NCI-H774 (cell line): ENCODE results near the gene WDR87.

Experiments used
- DNase-seq: peaks from one replicate; lab custom pipeline; 2025; lab: John Stamatoyannopoulos, UW

The WDR87 gene

DNA sequence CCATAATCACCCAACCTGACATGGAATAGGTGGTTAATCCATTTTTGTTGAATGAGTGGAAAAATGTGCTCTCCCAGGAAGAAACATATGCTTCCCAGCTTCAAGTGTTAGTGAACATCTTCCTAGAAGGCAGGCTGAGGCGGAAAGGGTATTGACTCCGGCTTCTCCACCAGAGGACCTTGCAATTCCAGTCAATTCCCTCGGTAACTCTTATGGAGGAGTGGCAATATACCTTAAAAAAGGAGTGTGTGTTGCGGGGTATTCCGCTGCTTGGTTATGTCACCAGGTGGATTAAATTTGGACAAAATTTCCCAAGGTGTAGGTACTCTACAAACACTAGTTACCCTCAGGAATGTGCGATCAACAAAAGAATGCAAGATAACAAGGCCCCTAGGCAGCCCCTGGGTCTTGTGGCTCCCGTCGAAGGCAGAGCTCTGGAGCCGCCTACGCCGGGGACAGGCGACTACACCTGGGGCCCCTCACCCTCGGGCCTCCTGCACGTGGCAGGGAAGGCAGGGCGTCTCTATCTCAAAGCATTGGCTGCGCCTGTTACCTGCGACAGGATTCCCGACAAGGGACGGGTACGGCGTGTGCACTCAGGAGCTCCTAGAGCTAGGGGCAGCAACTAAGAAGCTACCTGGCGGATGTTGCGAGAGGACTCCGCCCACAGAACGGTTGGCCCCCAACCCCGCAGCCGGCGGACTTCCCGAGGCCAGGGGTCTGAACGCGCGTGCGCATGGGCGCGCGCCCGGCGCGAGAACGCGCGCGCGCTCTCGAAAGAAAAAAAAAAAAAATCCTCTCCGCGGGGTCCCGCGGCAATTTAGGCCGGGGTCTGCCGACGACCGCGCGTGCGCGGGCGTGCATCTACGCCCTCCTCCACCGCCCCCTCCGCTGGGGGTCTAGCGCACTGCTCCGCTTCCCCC lies at the start of gene WDR87:
Gene WDR87 (minus strand): TSS at position 649 of the 923 bp plus-strand sequence. CDS start 8,355 bp downstream, outside the sequence.
- DNase-seq: peak; percentile 76

DNA sequence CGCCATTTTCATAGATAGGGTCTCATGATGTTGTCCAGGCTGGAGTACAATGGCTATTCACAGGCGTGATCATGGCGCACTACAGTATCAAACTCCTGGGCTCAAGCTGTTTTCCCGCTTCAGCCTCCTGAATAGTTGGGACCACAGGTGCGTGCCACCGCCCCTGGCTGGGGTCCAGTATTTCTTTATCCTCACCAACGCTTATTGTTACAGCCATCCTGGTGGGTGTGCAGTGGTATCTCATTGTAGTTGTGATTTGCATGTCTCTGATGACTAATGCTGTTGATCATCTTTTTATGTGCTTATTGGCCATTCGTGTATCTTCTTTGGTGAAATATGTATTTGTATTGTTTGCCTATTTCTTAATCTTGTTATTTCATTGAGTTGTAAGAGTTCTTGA lies 49.6 kb upstream of the WDR87 start:
- DNase-seq: peak; percentile 55

DNA sequence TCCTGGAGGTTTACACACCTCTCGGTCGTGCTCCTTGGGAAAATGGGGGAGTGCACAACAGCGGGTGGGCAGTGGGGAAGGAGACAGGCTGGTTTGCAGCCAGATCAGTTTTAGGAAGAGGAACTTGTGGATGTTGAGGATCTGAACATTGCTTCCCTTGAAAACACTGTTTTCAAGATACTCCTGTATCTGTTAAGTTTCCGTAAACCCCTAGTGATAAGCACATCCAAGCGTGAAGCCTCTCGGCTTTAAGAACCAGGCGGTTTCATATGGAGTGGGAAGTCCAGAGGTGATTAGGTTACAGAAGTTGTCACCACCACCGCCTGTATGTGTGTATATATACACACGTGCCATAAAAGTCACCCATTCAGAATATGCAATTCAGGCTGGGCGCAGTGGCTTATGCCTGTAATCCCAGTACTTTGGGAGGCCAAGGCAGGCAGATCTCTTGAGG lies 48.1 kb upstream of the WDR87 start:
- DNase-seq: no peak

DNA sequence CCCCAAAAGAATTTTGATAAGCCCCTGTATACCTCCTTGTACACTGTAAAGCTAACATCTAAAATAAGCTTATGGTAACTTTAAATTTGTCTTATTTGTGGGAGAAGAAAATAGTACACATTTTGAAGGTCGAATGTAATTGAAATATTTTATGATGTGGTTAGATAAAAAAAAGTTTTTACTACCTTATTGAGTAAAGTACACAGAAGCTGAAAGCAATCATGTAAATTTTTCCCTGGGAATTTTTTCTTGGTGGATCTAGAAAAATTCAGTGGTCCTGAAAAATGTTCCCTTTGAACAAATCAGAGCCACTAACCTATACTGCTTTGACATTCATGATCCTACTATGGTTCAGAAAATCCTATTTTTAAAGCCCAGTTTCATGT lies 47.5 kb upstream of the WDR87 start:
- no peak for DNase-seq

DNA sequence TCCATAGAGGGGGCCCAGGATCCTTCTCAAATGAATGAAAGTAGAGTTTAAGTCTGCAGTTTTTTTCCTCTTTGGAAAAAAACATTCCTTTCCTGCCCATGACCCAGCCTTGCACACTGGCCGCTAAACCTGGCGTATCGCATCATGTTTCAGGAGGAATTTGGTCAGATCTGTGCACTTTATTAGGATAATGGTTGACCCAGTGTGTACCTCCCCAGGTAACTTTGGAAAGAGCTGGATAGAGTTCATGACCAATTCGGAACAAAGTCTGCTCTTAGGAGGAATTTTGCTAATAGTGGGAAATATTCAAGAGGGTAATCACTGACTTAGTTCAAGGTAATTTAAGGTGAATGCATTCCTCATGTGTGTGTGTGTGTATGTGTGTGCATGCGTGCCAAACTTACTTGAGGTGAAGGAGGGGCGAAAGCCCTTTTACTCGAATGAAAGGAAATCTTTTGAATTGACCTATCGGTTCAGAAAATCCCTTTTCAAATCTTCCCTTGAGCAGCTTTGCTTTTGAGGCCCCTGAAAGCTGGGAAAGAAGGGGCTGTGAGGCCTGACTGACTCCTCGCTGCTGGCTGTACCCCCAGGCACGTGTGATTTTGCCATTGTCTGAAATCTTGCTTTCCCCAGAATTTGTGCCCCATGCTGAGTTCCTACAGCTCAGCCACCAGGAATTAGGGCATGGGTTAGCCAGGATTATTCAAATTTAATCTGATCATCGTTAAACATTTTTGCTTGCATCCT lies 47.0 kb upstream of the WDR87 start:
- DNase-seq: no peak

DNA sequence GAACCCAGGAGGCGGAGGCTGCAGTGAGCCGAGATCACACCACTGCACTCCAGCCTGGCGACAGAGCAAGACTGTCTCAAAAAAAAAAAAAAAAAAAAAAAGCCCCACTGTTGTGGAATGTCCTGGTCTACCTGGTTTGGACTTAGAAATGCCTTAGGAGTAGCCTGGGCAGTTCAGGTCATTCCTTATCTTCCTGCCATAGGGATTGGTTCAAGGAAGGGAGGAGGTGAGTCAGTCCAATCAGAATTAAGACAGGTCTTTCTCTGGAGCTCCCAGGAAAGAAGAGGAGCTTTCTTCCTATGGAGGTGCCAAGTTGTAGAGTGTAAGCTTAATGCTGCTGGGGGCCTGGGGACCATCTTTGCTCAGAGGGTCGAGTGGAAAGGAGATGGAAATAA lies 45.4 kb upstream of the WDR87 start:
- no peak for DNase-seq

DNA sequence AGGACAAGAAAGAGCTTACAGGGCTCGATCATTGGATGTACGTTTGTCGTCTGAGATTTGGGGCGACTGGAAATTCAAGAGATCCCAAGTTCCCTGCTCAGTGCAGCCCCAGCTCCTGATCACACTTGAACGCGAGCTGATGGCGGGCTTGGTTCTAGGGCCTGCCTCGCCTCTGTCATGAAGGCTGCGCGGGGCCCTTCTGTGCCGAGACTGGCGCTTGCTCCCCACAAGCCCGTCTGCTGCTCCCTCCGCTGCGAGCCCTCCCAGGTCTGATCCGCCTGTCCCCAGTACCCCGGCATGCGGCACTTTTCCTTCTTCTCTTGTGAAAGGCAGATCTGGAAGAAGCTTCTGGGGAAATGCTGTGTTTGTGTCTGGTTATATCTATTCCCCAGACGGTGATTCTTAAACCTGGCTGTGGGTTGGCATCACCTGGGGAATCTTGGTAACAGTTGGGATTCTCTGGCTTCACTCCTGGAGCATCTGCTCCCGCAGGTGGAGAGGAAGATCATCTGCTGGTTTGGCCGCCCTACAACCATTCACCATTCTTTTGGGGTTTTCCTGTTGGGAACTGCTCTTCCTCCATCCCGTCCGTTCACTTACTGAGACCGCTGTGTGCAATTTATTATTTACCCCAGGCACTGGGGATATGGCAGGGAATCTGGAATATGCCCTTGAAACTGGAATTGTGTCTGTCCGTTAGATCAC lies 44.2 kb upstream of the WDR87 start:
- no peak for DNase-seq

DNA sequence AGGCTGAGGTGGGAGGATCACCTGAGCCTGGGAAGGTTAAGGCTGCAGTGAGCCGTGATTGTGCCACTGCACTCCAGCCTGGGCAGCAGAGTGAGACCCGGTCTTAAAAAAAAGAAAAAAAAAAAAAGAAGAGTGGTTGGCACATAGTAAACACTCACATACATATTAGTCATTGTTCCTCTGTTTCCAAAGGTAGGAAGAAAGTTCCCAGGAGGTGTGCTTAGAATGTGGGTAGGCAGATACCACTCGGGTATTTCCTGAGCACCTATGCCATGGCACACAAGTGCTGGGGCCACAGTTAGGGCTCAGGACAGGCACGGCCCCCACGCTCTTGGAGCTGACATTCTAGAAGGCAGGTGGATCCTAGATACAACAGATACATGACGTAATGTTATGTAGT lies 42.0 kb upstream of the WDR87 start:
- DNase-seq: no peak

DNA sequence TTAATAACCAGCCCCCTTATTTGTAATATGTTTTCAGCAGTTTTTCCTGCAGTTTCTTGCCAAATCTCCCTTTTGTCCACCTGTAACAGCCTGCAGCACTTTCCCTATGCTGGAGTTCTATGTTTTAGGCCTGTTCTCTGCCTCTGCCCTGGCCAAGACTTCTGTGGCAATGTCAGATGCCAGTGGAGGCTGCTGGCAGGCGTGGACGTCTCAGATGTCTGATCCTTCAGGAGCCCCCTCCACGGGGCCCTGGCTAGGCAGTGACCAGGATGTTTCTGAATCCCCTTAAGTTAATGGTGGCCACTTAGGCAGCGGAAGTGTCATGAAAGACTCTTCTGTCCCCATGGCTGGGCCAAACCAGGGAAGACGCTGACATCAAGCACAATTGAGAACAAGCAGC lies 41.4 kb upstream of the WDR87 start:
- DNase-seq: no peak

DNA sequence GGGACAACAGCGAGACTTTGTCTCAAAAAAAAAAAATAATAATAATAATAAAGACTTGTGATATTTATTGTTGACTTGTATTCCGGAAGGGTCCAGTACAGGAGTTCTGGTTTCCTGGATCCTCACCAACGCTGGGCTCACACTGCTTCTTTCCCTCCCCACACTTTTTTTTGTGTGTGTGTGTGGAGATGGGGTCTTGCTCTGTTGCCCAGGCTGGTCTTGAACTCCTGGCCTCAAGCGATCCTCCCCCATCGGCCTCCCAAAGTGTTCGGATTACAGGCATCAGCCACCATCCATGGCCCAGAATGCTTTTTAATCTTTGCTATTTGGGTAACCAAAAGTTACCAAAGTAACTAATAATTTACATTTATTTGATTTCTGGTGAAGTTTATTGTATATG lies 39.7 kb upstream of the WDR87 start:
- DNase-seq: no peak

DNA sequence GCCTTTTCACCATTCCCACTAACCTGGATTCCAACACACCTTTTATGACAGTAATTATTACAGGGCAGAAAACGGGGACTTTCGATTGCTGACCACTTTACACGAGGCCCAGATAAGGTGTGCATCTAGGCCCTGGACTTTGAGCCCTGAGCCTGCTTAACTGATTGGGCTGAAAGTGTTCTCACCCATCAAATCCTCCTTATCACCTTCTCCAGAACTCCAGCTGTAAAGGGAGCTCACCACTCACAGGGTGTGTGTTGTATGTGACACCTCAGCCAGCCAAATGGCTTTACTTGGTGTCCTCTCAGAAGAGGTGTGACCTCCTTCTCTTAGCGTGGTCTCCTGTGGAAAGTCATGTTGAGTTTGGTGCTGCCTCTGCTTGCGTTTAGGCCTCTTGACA lies 37.1 kb upstream of the WDR87 start:
- no peak for DNase-seq

DNA sequence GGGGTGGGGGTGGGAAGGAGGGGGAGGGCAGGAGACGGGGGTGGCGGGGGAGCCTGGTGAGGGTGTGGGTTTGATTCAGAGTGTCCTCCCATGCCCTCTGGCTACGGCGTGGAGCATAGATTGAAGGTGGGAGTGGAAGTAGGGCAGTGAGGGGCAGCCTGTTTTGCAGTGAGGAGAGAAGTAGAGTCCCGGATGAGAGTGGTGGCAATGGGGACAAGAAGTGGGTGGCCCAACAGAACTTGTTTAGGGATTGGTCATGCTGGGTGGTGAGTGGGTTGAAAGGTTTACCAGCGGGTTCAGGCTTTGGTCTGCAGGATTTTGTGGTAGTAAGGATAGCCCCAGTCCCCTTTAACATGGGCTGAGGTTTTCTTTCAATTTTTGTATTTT lies 36.1 kb upstream of the WDR87 start:
- no peak for DNase-seq

DNA sequence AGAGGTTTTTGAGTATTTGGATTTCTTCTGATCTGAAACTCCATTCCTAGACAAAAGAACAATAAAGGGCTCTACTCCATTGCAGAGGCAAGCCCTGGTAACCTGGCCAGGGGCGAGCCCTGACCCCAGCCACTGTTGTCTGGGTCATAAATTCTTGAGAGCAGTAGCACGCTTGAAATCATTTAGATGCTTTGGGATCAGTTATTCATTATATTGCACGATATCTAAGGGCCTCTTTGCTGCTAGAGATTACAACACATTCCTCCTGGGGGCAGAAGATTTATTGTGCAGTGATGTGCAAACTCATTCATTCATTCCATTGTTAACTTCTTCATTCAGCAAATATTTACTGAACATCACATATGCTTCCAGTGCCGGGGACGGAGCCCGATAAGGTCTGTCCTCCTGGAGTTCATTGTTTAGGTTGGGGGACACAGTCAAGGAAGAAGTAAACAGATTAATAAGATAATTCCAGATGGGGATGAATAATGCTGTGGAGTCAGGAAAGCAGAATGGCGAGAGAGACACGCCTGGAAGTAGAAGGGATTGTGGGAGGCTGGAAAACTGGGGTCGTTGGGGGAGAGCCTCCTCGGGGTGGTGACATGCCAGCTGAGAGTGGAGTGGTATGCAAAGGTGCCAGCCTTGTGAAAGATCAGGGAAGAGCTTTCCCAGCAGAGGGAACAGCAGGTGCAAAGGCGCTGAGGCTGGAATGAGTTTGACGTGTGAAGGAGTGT lies 35.6 kb upstream of the WDR87 start:
- DNase-seq: no peak

DNA sequence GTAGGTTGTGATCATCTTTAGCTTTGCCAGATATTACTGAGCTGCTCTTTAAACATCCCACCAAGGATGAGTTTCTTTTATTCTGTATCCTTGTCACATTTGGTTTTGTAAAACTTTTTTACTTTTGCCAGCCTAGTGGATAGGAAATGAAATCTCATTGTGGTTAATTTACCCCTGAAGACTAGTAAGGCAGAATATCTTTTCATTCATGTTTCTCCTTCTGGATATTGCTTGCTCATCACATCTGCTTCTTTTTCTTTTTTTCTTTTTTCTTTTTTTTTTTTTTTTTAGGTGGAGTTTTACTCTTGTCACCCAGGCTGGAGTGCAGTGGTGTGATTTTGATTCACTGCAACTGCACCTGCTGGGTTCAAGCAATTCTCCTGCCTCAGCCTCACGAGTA lies 32.0 kb upstream of the WDR87 start:
- no peak for DNase-seq

DNA sequence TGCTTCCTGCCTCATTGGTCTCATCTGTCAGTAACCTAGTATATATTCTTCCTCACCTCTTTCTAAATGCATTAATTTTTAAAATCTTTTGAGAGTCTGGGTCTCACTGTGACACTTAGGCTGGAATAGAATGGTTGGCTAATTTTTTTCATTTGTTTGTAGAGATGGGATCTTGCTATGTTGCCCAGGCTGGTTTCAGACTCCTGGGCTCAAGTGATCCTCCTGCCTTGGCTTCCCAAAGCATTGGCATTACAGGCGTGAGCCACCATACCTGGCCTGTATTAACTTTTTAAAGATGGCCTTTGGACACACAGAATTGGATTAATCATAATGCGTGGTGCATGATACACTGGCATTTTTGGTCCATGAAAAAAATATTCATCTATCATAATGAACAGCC lies 30.5 kb upstream of the WDR87 start:
- no peak for DNase-seq

DNA sequence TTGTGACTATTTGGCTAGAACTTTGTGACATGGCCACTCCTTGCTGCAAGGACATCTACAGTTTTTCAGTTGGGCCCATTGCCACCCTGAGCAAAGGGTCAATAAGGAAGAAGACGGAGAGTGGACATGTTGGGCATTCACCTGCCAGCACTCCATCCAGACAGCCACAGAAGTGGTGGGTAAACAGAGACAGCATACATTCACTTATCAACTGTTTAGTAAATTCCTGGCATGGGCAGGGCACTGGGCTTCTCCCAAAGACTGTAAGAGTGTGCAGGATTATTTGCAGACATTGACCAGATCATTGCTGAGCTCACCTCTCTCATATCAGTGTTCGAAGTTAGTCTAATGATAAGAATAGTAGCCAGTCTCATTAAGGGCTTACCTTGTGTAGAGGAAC lies 29.8 kb upstream of the WDR87 start:
- DNase-seq: no peak

DNA sequence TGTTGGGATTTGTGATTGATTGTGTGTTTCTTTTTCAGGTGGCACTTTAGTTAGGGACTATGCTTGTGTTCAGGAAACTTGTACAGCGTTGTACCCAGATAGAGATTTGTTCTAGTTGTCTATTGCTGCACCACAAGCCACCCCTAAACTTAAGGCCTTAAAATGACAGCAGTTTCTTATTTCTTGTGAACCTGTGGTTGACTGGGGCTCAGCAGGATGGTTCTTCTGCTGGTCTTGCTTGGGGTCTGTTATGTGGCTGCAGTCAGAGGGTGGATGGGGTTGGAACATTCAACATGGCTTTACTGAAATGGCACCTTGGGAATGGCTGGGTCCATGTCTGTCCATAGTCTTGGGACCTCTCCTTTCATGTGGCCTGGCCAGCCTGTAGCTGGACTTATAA lies 28.9 kb upstream of the WDR87 start:
- no peak for DNase-seq

DNA sequence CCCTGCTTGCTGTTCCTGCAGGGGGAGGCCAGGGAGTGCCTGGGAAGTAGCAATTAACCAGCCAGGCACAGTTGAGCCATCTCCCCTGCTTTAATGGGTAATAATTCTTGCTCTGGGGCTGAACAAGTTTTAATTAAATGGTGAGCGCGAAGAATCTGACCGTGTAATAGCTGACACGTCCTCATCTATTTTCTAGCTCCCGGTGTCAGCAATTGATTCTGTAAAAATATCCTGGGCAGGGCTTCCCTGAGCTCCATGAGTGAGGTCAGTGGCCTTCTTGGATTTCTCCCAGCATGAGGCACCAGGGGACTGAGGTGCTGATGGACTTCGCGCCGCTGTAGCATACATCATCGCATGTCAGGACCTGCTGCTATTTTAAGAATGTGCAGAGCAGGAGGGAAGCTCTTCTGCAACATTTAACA lies 27.6 kb upstream of the WDR87 start:
- DNase-seq: no peak

DNA sequence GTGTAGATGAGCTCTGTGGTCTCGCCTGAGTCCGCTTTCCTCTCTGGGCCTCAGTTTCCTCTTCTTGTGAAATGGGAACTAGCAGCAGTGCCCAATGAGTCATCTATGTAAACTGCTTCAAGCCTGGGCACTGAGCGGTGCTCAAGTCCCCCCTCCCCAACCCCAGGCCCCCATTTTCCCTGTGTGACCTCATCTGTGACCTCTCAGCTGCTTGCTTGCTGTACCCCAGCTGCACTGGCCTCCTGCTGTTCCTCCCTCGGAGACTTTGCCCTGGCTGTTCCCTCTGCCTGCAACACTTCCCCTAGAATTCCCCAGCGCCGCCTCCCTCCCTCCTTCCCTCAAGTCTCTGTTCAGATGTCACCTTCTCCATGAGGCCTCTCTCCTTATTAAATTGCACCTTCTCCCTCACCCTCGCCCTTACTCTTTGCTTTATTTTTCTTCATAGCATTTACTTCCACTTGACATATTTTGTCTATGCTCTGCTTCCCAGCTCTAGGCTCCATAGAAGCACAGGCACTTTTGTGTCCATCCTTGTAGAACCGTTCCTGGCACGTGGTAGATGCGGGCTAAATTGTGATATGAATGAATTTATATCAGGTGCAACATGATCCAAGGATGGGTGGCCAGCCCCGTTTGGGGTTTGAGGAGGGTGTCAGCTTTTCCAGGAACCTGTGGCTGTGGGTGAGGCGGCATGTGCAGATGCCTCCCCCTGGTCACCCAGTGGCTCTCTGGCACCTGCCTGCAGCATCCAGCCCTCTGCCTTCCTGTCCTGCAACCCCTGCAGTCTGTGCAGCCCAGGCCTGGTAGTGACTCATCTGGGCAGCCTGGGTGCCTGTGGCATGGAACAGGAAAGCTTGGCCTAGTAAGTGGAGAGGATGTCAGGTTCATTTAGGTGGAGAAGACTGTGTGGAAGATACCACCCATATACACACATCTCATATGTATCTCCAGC lies 26.9 kb upstream of the WDR87 start:
- no peak for DNase-seq

DNA sequence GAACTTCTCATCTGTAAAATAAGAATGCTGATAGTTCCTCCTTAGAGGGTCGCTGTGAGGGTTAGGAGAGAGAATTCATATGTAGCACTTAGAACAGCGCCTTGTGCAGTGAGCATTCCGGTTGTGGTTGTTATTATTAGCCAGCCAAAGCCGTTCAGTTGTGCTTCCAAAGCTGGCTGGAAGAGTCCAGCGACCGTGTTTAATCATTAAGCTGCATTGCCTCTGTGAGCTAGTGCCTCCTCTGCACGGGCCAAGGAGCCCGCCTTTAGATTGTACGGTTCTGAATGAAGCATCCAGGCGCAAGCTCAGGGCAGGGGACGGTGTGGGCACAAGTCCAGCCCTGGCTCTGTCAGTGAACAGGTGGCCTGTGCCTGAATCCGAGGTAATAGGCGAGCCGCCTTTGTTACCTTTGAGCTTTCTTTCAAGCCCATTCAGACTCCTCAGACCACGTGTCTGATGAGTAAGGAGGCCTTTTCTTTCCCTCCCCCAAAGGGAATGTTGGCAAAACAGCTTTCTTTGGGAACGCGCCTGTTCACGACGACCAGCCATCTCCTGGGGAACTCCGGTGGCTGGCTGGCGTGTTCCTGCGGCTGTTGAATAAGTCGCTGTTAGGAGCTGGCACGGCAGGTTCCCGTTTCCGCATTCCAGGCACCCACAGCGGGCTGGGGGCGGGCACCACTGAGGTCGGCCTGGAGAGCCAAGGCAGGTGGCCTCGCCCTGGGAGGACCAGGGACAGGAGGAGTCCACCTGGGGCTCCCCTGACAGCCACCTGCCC lies 25.7 kb upstream of the WDR87 start:
- peak; percentile 86 for DNase-seq
